Neutrophil (primary cell): ENCODE measurements around the gene TYK2.

Experiments
- H3K27ac ChIP-seq: fragments of 200-600 bp; sonication (generic); 2 replicates; pipeline ENCODE4 v1.5.1; 2016; ENCODE audit warnings: mild to moderate bottlenecking, moderate library complexity
- H3K27me3 ChIP-seq: fragments of 200-600 bp; sonication (generic); 2 replicates; pipeline ENCODE4 v1.6.0; 2016; ENCODE audit warnings: mild to moderate bottlenecking
- H3K36me3 ChIP-seq: fragments of 200-600 bp; sonication (generic); 2 replicates; pipeline ENCODE4 v1.5.1; 2017
- H3K4me1 ChIP-seq, 2 experiments: fragments of 200-600 bp in 1 of 2; sonication (generic) in 1 of 2; 1 replicate in 1 of 2; 2 replicates in 1 of 2; pipeline versions ENCODE4 v1.5.1 to v1.6.1; 2013 to 2016; ENCODE audit warnings: low read depth in 1 of 2, low read length in 1 of 2, mild to moderate bottlenecking in 1 of 2, moderate library complexity in 1 of 2; ENCODE audit not compliant: control insufficient read depth in 1 of 2, insufficient read depth in 1 of 2
- H3K4me3 ChIP-seq, 2 experiments: fragments of 200-600 bp in 1 of 2; sonication (generic) in 1 of 2; 1 replicate in 1 of 2; 2 replicates in 1 of 2; pipeline ENCODE4 v1.5.1; 2013 to 2016; ENCODE audit warnings: low read depth in 1 of 2, low read length in 1 of 2, mild to moderate bottlenecking in 1 of 2, moderate library complexity in 1 of 2
- H3K9me3 ChIP-seq: fragments of 200-600 bp; sonication (generic); 2 replicates; pipeline ENCODE4 v1.5.1; 2016
- TF ChIP-seq, protein P1 (sequence below): fragments of 200-600 bp; sonication (generic); IDR thresholded peaks from 2 replicates; pipeline ENCODE4 v1.5.1; 2016; ENCODE audit warnings: antibody characterized with exemption

Gene TYK2

DNA sequence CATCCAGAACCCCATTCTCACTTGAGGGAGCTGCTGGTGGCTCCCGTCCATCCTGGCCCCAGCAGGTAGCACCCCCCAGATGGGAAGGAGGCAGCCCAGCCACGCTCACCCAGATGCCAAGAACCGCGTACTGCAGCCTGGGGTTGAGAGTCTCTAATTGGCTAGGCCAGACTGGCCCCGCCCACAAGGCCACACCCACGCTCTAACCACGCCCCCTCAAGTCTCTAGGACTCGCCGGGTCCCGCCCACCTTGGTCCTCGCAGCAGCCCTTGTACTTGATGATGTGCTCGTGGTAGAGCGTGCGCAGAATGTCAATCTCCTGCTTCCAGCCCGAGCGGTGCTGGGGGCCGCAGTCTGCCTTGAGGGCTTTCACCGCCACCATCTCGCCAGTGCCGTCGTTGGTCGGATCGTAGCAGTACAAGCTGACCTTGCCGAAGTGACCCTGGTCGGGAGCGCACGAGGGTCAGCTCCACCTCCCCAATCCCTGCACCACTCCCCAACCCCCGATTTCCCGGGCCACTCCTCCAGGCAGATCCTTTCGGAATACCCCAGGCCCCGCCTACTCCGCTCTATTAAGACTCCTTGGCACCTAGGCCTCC, 26.5 kb downstream of the TYK2 start:
- H3K36me3 ChIP-seq = peaks cover 98% of the 10 kb centered on the region
- H3K9me3 ChIP-seq = no peaks in the 10 kb centered on the region
- H3K4me1 ChIP-seq = no peaks in the 10 kb centered on the region
- H3K27me3 ChIP-seq = no peaks in the 10 kb centered on the region
- no peak overlapping the region for H3K27ac ChIP-seq
- TF ChIP-seq, protein P1, sequence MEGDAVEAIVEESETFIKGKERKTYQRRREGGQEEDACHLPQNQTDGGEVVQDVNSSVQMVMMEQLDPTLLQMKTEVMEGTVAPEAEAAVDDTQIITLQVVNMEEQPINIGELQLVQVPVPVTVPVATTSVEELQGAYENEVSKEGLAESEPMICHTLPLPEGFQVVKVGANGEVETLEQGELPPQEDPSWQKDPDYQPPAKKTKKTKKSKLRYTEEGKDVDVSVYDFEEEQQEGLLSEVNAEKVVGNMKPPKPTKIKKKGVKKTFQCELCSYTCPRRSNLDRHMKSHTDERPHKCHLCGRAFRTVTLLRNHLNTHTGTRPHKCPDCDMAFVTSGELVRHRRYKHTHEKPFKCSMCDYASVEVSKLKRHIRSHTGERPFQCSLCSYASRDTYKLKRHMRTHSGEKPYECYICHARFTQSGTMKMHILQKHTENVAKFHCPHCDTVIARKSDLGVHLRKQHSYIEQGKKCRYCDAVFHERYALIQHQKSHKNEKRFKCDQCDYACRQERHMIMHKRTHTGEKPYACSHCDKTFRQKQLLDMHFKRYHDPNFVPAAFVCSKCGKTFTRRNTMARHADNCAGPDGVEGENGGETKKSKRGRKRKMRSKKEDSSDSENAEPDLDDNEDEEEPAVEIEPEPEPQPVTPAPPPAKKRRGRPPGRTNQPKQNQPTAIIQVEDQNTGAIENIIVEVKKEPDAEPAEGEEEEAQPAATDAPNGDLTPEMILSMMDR = no peak
- no peak overlapping the region for H3K4me3 ChIP-seq

GRCh38 chr19:10352764-10353671, 27.4 kb downstream of the TYK2 start:
- H3K27me3 ChIP-seq = no peaks in the 10 kb centered on the region
- H3K27ac ChIP-seq = no peak overlapping the region
- peaks cover 90% of the 10 kb centered on the region for H3K36me3 ChIP-seq
- peaks cover 0 to 1% of the 10 kb centered on the region in 2 experiments for H3K4me1 ChIP-seq
- H3K9me3 ChIP-seq = no peaks in the 10 kb centered on the region
- no peak overlapping the region for H3K4me3 ChIP-seq
- TF ChIP-seq, protein P1 = no peak

- Histone ChIP-seq H3K9me3 (no peaks in the 10 kb centered on the region), H3K27me3 (no peaks in the 10 kb centered on the region), H3K36me3 (peaks cover 25% of the 10 kb centered on the region), H3K4me3 (peak overlapping the region; percentile 29 to 42), H3K27ac (peak overlapping the region; percentile 100), H3K4me1 (peaks cover 39 to 40% of the 10 kb centered on the region in 2 experiments)
- TF ChIP-seq, protein P1 = no peak
Observed at GRCh38 chr19:10346509-10346908, 33.9 kb downstream of the TYK2 start.

- Histone ChIP-seq H3K27ac (peak overlapping the region; percentile 100), H3K4me1 (peaks cover 51 to 53% of the 10 kb centered on the region in 2 experiments)
Observed at GRCh38 chr19:10344780-10345179, 35.6 kb downstream of the TYK2 start.

GRCh38 chr19:10343495-10343894, 36.9 kb downstream of the TYK2 start:
- Histone ChIP-seq H3K27ac (peak overlapping the region; percentile 100), H3K4me1 (peaks cover 55 to 66% of the 10 kb centered on the region in 2 experiments), H3K4me3 (no peak overlapping the region), H3K36me3 (no peaks in the 10 kb centered on the region), H3K27me3 (no peaks in the 10 kb centered on the region), H3K9me3 (no peaks in the 10 kb centered on the region)
- TF ChIP-seq, protein P1 = no peak

More at GRCh38 chr19:10344780-10345179, 35.6 kb downstream of the TYK2 start:
- Histone ChIP-seq H3K27me3 (no peaks in the 10 kb centered on the region), H3K36me3 (peaks cover 8% of the 10 kb centered on the region), H3K9me3 (no peaks in the 10 kb centered on the region), H3K4me3 (peak overlapping the region in 1 of 2 experiments; percentile 18)
- TF ChIP-seq, protein P1 = no peak
